GM19452 (cell line): Measurements from ENCODE around the gene TRIM34.
A peak's percentile ranks its signal among the peaks of the same experiment; 100 is the strongest.
"Not testable (repeated sequence)": the region's sequence is repeated elsewhere in the genome, so short reads cannot be mapped to it uniquely, and the experiment has no call there.

ENCODE experiments used
- ATAC-seq: cut with Tn5 transposase; IDR thresholded peaks from one replicate; pipeline ENCODE4 v1.9.1; 2021; ENCODE audit not compliant: unreplicated experiment

The TRIM34 gene

DNA sequence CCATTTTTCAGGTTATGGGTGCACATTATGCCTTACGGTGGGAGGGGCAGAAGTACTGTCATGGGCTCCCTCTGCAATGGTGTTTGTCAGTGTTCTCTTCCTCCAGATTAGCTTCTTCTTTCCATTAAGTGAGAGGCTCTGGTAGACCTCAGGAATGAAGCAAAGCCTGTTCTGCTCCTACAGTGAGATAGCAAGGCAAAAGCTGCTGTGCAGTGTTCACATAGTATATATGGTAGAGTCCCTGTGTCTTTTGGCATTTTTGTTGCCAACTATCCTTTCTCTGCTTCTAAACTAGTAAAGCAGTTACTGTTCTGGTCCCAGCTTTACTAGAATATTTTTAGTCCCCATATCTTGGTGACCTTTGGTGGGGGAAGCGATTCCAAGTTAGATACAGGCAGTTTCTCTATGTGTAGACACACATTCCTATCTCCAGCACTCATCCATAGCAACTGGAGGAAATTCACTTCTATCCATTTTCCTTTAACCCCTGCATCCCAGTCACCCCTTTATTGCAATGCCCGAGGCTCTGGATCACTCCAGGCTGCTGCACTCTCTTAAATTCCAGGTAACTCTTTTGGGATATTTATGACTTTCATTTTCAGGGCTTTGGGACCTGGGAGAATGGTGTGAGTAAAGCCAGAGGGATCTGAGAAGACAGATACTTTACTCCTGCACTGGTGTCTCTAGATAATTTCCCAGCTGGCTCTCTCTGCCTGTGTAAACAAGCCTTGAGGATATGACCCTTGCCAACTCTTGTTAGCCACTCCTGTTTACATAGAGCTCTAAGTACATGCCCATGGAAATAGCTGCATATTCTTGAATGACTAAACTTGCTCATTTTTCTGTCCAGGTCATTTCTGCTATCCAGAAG, 3.9 kb upstream of the TRIM34 start:
- ATAC-seq: no peak

DNA sequence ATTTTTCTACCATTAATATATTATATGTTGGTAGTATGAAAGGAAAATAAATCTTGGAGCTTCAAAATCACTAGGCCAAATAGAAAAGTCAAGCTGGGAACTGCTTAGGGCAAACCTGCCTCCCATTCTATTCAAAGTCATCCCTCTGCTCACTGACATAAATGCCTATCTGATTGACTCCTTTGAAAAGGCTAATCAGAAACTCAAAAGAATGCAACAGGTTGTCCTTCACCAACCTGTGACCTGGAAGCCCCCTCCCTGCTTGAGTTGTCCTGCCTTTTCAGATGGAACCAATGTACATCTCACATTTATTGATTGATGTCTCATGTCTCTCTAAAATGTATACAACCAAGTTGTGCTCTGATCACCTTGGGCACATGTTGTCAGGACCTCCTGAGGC, 3.2 kb upstream of the TRIM34 start:
- ATAC-seq: no peak

DNA sequence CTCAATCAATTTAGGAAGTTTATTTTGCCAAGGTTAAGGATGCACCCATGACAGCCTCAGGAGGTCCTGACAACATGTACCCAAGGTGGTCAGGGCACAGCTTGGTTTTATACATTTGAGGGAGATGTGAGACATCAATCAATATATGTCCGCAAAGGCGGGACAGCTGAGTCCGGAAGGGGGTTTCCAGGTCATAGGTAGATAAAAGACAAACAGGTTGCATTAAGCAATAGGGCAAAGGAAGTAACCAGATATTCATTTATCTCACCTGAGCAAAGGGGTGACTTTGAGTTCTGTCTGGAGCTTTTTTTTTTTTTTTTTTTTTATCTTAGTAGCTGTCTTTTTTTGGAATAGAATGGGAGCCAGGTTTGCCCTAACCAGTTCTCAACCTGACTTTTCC, 2.0 kb upstream of the TRIM34 start:
- no peak for ATAC-seq

DNA sequence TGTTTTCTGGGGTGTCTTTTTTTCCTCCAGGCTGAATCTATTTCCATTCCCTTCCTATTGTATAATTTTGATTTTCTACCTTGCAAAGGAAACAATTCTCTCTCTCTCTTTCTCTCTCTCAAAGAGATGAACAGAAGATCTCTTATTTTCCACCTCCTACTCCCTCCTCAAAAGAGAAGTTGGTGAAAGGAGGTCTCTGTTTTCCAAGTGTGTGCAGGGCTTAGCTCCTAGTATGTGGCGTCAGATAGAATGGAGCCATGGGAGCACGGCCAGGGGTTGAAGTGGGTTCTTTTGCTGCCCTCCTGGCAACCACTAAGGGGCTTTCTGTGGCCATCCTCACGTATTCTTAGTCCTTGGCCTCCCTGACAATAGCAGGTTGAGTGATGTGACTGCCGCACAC, 480 bp downstream of the TRIM34 start:
- ATAC-seq: no peak

DNA sequence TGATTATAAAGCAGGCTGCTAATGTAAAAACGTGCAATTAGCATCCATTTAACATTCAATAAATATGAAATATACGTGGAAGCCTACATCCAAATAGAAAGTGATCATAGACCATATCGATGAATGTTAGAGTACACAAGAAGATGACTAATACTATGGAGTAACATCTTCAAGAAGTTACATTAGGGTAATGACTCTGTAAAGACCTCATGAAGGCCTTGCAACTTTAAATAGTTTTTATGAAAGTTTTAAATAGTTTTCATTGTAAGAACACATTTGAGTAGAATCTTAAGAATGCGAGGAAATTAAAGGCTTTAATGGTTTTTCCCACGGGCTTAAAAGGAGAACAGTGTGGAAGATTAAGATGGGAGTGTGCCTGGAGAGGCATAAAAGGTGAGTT, 1.4 kb downstream of the TRIM34 start:
- no peak for ATAC-seq

DNA sequence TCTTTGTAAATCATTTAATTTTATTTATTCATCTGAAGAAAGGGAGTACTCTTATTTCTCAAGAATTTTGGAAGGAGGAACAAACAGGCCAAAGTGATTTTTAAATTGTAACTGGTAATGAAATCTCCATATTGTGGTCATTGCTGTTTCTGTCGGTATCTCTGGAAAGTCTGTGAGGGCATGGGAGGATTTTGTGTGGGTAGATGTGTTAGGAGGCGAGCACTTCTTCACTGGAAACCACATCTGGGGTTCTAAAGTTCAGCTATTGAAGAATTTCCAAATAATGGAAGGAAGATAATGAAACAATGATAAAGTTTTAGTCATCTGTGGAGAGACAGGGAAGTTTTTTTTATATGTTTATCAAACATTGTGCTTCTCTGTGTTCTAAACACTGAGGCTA, 6.6 kb downstream of the TRIM34 start:
- ATAC-seq: peak; percentile 22

DNA sequence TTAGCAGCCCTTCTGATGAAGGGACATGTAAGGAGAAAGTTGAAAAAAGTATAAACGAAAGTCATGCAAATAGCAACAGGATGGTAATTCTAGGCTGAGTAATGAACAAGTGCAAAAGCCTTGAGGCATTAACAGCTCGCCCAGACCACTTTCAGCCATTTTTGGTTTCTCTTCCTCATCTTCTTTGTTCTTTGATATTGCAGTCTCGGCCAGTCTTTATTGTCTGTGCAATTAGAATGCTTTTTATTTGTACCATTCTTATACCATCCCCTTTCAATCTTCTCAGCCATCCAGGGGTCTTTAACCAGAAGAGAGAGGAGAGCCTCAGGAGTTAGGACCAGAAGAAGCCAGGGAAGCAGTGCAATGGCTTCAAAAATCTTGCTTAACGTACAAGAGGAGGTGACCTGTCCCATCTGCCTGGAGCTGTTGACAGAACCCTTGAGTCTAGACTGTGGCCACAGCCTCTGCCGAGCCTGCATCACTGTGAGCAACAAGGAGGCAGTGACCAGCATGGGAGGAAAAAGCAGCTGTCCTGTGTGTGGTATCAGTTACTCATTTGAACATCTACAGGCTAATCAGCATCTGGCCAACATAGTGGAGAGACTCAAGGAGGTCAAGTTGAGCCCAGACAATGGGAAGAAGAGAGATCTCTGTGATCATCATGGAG, 7.3 kb downstream of the TRIM34 start:
- ATAC-seq: peak; percentile 91

DNA sequence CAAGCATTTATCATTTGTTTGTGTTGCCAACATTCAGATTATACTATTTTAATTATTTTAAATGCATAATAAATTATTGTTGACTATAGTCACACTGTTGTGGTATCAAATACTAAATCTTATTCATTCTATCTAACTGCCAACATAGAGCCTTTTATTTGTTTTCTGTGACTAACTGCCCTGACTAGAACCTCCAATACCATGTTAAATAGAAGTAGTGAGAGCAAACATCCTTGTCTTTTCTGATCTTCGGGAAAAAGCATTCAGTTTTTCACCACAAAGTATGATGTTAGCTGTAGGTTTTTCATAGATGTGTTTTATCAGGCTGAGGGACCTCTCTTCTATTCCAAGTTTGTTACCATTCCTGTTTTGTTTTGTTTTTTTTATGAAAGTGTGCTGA, 15.2 kb downstream of the TRIM34 start:
- ATAC-seq: no peak

DNA sequence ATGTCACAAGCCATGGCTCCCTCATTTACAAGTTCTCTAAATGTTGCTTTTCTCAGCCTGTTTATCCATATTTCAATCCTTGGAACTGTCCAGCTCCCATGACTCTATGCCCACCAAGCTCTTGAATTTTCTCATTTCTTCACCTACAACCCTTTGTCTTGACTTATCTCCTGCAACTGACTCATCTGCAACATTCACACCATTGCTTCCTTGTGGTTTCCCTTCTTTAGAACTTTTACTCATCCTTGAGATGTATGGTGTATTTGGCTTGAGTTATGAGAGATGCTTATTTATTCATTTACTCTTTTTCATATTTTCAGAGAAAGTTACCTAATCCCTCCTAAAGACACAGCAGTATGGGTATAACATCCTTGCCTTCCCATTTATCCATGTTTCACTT, 18.8 kb downstream of the TRIM34 start:
- ATAC-seq: no peak

DNA sequence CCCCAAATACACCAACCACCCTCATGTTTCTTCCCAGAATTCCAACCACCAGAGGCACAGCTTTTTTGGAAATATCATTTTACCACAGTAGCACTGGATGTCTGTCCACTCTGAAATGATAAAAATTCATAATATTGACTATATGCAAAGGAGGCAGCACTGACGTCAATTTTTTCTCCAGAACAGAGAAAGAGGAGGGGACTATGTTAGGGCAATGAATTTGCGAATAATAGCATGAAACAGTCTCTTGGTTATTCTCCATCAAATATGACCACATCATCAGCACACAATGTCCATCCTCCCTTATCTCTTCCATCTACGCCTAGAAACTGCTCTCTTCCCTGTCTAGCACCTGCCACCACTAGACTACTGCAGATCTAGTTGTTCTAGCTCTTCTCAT, 21.3 kb downstream of the TRIM34 start:
- no peak for ATAC-seq

DNA sequence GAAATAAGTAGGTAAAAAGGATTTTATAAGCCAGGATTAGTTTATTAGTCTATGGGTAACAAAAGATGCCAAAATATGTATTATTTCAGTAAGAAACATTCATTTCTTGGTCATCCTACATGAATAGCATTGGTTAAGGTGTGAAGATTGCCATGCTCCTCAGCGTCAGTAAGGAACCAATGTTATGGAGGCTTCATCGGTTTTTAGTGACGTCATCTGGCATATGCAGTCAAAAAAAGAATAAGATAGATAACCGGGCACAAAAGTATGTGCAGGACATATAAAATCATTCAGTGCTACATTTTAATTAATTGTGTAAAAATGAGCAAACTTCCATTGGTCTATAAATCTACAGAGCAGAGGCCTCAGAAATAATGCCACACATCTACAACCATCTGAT, 30.7 kb downstream of the TRIM34 start:
- ATAC-seq: no peak

DNA sequence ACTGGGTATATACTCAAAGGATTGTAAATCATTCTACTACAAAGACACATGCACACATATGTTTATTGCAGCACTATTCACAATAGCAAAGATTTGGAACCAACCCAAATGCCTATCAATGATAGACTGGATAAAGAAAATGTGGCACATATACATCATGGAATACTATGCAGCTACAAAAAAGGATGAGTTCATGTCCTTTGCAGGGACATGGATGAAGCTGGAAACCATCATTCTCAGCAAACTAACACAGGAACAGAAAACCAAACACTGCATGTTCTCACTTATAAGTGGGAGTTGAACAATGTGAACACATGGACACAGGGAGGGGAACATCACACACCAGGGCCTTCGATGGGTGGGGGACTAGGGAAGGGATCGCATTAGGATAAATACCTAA, 32.2 kb downstream of the TRIM34 start:
- not testable (repeated sequence) for ATAC-seq

DNA sequence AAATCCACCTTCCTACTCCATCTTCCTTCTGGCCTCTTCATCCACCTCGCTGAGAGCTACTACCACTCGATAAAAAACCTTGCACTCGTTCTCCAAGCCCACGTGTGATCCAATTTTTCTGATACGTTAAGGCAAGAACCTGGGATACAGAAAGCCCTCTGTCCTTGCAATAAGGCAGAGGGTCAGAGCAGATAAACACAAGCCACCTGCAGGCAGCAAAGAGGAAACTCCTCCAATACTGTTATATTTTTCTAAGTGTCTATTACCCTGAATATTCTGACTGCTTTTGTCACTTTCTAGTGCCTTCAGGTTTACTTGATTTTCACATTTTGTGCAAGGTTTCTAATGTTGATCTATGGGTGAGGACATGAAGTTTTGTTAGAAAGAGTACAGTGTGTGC, 33.5 kb downstream of the TRIM34 start:
- ATAC-seq: no peak

DNA sequence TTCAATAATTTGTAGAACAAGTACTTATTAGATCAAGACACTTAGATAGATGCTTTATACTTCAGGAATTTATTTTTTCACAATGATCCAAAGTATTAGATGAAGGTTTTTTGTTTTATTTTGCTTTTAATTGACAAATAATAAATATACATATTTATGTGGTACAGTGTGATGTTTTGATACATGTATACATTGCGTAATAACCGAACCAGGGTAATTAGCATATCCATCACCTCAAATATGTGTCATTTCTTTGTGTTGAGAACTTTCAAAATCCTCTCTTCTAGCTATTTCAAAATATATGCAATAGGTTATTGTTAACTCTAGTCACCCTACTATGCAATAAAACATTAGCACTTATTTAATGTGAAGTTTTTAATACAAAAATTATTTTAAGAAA, 38.7 kb downstream of the TRIM34 start:
- no peak for ATAC-seq

DNA sequence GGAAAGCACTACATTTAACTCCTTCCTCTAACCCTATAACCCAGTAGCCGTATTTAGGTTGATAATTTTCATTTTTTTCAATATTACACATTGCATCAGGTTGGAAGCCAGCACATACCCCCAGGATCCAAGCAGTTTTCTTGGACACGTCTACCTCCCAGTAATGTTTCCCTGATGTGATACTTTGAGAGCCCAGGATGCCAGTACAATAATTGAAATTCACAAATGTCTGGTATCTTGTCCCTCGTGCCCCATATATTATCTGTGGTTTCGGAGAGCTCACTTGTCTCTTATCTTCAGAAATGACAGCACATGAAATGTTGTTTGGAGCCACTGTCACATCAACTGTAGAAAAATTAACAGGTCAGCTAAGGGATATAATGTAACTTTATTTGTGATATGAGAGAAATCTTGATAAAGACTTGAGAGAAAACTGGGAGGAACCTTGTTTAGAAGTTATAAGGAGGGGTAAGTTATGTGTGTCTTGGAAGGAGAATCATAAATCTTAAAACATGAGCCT, 40.3 kb downstream of the TRIM34 start:
- no peak for ATAC-seq

DNA sequence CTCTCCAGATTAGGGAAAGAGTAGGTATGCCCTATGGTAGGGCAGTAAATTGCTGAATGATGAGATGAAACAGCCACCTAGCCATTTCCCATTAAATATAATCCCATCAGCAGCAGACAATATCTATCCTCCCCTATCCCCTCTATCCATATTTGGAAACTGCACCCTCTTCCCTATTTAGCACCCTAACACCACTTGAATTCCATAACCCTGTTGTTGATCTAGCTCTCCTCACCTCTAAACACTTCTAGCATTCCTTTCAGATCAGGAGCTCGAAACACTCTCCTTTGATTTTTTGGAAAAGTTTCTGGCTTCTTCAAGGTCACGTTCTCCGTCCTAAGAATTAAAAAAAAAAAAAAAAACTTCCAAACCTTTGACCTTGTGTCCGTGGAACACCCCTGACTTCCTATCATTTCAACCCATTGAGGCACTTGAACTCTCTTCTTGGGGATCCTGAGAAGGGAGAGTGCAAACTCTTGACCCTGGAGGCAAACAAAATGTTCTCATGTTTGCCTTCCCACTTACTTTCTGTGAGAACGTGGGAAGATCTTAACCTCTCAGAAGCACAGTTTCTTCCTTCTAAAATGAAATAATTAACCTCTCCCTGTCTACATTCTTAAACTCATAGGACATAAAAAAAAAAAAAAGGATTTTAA, 41.1 kb downstream of the TRIM34 start:
- no peak for ATAC-seq

DNA sequence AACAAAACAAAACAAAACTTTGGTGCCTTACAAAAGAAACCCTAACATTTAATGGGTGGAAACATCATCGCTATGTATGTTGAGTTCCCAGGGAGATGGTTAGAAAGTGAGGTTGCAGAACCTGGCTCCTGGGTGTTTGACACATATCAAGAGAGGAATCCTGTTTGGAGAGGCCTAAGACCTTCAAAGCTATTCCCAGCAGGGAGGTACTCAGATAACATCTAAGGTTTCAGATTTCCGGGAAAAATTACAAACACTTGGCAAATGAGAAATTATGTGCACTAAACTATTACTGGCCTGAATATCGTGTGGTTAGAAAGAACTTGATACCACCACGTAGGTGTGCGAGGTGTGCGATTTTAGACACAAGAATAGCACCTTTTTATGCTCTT, 41.6 kb downstream of the TRIM34 start:
- ATAC-seq: no peak

DNA sequence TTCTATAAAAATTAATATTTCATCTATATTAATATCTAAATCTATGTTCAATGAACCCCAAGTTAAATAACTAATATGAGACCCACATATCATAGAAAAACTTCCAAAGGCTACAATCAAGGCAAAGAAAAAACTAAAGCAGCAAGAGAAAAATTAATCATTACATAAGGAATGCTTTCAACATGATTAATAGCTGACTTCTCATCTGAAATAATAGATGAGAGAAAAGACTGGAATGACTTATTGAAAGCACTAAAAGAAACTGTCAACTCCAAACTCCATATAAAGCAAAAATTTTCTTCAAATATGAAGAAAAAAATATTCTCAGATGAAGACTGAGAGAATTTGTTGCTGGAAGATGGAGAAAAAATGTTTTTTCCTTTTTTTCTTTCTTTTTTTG, 47.0 kb downstream of the TRIM34 start:
- no peak for ATAC-seq

DNA sequence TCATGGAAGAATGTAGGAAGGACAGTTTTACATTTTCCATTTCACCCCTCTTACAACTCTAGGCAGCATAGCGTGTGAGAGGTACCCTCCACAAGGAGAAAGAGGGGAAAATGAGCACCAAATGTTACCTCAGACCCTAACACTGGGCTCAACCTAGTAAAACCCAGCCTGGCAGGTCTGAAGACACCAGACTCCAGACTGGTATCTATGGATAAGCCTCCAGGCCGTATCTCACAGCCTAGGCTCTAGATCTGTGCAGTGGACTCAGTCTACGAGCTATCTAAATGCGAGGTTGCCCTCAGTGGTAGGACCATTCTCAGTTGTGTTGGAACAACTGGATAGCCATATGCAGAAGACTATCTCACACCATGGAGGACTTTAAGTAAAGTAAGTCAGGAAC, 49.6 kb downstream of the TRIM34 start:
- no peak for ATAC-seq

DNA sequence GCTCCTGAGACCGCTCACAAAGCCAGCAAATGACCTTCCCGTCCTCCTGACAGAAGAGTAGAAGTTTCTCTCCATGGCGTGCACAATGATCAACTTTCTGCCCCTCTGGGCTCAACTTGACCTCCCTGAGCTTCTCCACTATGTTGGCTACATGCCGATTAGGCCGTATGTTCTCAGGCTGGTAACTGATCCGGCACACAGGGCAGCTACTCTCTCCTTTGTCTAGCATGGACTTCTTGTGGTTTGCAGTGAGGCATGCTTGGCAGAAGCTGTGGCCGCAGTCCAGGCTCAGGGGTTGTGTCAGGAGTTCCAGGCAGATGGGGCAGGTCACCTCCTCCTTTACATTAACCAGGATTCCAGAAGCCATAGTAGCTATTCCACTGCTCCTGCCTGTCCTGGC, 55.0 kb downstream of the TRIM34 start:
- ATAC-seq: no peak

DNA sequence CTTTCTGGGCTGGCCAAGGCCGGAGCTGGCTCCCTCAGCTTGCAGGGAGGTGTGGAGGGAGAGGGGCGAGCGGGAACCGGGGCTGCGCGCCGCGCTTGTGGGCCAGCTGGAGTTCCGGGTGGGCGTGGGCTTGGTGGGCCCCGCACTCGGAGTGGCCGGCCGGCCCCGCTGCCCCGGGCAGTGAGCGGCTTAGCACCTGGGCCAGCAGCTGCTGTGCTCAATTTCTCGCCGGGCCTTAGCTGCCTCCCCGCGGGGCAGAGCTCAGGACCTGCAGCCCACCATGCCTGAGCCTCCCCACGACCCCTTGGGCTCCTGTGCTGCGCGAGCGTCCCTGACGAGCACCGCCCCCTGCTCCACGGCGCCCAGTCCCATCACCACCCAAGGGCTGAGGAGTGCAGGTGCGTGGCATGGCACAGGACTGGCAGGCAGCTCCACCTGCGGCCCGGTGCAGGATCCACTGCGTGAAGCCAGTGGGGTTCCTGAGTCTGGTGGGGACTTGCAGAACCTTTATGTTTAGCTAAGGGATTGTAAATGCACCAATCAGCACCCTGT, 58.2 kb downstream of the TRIM34 start:
- ATAC-seq: not testable (repeated sequence)

DNA sequence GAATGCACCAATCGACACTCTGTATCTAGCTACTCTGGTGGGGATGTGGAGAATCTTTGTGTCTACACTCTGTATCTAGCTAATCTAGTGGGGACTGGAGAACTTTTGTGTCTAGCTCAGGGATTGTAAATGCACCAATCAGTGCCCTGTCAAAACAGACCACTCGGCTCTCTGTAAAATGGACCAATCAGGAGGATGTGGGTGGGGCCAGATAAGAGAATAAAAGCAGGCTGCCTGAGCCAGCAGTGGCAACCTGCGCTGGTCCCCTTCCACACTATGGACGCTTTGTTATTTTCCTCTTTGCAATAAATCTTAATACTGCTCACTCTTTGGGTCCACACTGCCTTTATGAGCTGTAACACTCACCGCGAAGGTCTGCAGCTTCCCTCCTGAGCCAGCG, 58.8 kb downstream of the TRIM34 start:
- not testable (repeated sequence) for ATAC-seq
